Activated naive CD4-positive, alpha-beta T cell treated with anti-CD3 and anti-CD28 coated beads, Interleukin-2, amount 50 U/mL, for 24 hours (primary cell): ENCODE measurements around the gene DTNB.

Experiments
- H3K27ac Mint-ChIP-seq: one replicate; pipeline ENCODE4 v1.8.0; 2021; ENCODE audit warnings: mild to moderate bottlenecking, mixed read lengths
- H3K27me3 Mint-ChIP-seq: one replicate; pipeline ENCODE4 v1.8.0; 2021; ENCODE audit warnings: mixed read lengths
- H3K36me3 Mint-ChIP-seq: one replicate; pipeline ENCODE4 v1.8.0; 2021; ENCODE audit warnings: mixed read lengths
- H3K4me1 Mint-ChIP-seq: one replicate; pipeline ENCODE4 v1.8.0; 2021; ENCODE audit warnings: mixed read lengths
- H3K4me3 Mint-ChIP-seq: one replicate; pipeline ENCODE4 v1.8.0; 2021; ENCODE audit warnings: mild to moderate bottlenecking, mixed read lengths
- H3K9me3 Mint-ChIP-seq: one replicate; pipeline ENCODE4 v1.8.0; 2021; ENCODE audit warnings: mixed read lengths

DTNB gene

DNA sequence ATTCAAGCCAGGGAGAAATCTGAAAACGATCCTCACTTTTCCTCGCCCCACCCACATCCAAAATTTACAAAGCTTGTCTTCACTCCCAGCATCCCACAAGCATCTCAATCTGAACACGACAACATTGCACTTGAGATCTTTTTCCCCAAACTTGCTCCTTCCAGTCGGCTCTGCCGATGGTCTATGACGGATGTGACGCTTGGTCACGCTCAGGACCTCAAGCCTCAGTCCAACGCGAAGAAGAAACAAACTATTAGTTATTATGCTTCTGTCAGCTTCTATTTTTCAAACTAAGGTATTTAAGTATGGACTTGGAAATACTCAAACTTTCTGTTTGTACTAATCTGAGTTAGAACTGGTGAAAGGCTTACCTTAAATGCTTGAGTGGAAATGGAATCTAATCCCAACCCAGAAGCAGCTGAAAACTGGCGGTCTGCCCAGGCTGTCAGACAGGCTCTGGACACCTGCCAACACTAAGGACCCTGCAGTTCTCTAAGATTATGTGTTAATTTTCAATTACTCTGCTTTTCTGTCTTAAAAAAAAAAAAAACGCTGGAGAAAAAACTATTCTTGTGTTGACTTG lies 199.5 kb downstream of the DTNB start:
- no peaks in the 10 kb centered on the region for H3K4me1 Mint-ChIP-seq
- no peak overlapping the region for H3K4me3 Mint-ChIP-seq
- H3K27ac Mint-ChIP-seq: no peak overlapping the region
- no peaks in the 10 kb centered on the region for H3K9me3 Mint-ChIP-seq
- peaks cover 40% of the 10 kb centered on the region for H3K36me3 Mint-ChIP-seq
- H3K27me3 Mint-ChIP-seq: no peaks in the 10 kb centered on the region

DNA sequence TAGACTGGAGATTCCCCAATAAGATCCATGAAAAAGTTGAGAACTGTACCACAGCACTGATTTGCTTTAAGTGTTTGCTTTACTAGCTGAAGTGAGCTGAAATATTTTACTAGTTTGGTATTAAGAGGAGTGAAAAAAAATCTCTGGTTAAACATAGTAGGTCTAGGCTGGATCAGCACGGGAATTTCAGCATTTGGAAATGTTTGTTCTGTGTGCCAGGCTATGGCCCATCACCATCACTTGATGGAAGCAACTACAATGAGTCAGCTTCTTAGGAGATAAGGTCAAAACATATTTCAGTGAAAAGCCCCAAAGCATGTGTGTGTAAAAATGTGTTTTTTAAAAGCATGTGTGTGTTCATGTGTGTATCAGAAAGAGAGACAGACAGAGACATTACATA lies 200.2 kb downstream of the DTNB start:
- Mint-ChIP-seq H3K27me3 (no peaks in the 10 kb centered on the region), H3K4me1 (no peaks in the 10 kb centered on the region), H3K4me3 (no peak overlapping the region), H3K36me3 (peaks cover 36% of the 10 kb centered on the region), H3K9me3 (no peaks in the 10 kb centered on the region), H3K27ac (no peak overlapping the region)

DNA sequence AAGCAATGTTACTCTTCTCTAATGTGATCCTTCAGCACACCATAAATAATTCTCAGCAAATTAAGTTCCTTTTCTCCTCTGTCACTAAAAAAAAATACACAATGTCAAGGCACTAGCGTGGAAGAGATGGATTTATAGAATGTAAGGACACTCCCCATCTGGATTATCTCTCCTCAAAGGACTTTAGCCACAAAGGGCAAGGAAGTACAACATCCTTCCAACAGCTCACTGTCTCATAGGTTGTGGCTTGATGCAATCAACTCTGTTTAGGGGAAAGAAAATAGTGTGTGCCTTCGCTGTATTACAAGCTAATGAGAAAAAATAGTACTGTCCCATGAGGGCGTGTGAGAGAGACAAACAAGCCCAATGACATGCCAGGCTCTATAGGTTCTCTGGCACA lies 202.6 kb downstream of the DTNB start:
- H3K9me3 Mint-ChIP-seq: no peaks in the 10 kb centered on the region
- peaks cover 29% of the 10 kb centered on the region for H3K36me3 Mint-ChIP-seq
- H3K27me3 Mint-ChIP-seq: no peaks in the 10 kb centered on the region
- H3K4me3 Mint-ChIP-seq: no peak overlapping the region
- H3K27ac Mint-ChIP-seq: no peak overlapping the region
- no peaks in the 10 kb centered on the region for H3K4me1 Mint-ChIP-seq

DNA sequence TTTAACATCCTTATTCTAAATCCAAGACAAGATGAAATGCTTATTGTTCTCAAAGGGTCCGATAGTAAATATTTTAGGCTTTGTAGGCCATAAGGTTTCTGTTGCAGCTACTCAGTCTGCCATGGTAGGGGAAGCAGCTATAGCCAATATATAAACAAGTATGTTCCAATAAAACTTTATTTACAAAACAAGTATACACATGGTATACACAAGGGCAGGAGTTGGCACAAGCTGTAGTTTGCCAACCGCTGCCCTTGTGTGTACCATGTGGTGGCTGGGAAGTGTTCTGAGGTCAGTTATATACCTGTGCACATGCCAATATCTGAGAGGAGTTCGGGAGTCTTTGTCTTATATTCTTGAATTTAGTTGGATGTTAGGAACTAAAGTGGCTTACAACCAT lies 205.6 kb downstream of the DTNB start:
- H3K36me3 Mint-ChIP-seq: peaks cover 19% of the 10 kb centered on the region
- H3K4me3 Mint-ChIP-seq: no peak overlapping the region
- no peaks in the 10 kb centered on the region for H3K9me3 Mint-ChIP-seq
- no peaks in the 10 kb centered on the region for H3K27me3 Mint-ChIP-seq
- H3K4me1 Mint-ChIP-seq: no peaks in the 10 kb centered on the region
- no peak overlapping the region for H3K27ac Mint-ChIP-seq

DNA sequence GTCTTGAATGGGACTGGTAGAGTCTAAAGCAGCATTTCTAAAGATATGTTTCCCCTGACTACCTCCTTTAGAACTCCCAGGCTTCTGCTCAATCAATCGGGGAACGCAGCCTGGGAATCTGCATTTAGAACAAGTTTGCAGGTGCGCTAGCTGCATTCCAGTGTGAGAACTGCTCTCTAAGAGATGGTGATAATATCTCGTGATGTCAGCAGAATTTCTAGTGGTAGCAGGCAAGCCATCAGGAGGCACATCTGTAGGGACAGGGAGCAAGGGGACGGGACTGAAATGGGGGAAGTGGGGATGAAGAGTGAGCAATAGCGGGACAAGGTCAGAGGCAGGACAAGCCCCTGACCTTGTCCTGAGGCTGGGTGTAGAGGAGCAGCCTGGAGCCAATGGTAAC lies 211.4 kb downstream of the DTNB start:
- no peaks in the 10 kb centered on the region for H3K4me1 Mint-ChIP-seq
- H3K9me3 Mint-ChIP-seq: no peaks in the 10 kb centered on the region

DNA sequence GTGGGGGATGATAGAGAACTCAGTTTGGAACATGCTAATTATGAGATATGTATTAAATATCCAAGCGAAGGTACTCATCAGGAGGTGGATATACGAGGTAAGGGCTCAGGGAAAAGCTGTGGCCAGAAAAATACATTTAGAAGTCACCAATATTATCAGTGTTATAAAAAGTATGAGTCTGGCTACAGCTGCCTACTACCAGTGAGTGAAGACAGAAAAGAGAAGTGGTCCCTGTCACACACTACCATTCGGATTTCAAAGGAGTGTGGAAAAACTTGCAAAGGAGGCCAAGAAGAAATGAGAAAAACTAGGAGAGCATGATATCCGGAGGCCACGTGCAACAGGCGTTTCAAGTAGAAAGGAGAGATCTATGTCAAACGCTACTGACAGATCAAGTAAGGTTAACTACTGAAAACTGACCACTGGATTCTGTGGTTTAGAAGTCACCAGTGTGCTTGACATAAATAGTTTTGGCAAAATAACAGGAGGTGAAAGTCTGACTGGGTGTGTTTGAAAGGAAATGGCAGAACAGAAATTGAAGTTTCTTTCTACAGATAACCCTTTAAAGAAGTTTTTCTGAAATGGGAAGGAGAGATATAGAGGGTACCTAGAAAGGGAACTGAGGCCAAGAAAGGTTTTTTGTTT lies 213.0 kb downstream of the DTNB start:
- Mint-ChIP-seq H3K4me1 (no peaks in the 10 kb centered on the region), H3K27me3 (no peaks in the 10 kb centered on the region), H3K4me3 (no peak overlapping the region), H3K36me3 (peaks cover 6% of the 10 kb centered on the region), H3K27ac (no peak overlapping the region), H3K9me3 (no peaks in the 10 kb centered on the region)

More for the DNA sequence above, 211.4 kb downstream of the DTNB start:
- Mint-ChIP-seq H3K27me3 (no peaks in the 10 kb centered on the region), H3K27ac (no peak overlapping the region), H3K36me3 (peaks cover 8% of the 10 kb centered on the region), H3K4me3 (no peak overlapping the region)

DNA sequence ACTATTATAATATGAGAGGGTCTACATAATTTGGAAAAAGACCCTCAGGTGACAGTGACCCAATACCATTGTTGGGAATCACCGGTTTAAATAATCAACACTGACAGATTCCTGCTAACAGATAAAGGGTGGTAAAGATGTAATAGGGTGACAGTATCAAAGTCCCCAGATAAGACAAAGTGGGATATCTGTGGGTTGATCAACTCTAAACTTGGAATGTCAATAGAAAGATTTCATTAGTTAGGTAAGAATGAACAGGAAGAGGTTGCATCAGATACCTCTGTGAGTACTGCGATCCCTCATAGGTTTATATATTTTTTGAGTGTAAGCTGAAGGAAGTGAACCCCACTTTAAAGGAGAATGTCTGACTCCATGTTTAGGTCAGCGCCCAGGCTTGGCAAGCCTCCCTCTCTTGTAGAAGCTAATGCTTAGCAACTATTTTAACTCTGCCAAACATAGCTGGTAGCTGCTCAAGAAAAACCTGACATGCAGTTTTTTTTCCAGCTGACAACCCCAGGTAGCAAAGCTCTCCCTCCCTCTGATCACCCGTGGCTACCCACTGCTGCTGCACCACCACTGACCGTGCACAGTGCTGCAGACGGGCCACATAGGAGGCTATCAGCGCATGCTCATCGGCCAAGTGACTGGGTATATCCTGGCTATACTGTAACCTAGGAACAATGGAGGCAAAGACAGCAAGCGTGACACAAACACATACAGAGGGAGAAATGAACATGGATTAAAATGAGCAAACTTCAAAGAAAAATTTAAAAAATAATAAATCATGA lies 218.4 kb downstream of the DTNB start:
- H3K27ac Mint-ChIP-seq: no peak overlapping the region
- no peaks in the 10 kb centered on the region for H3K9me3 Mint-ChIP-seq

DNA sequence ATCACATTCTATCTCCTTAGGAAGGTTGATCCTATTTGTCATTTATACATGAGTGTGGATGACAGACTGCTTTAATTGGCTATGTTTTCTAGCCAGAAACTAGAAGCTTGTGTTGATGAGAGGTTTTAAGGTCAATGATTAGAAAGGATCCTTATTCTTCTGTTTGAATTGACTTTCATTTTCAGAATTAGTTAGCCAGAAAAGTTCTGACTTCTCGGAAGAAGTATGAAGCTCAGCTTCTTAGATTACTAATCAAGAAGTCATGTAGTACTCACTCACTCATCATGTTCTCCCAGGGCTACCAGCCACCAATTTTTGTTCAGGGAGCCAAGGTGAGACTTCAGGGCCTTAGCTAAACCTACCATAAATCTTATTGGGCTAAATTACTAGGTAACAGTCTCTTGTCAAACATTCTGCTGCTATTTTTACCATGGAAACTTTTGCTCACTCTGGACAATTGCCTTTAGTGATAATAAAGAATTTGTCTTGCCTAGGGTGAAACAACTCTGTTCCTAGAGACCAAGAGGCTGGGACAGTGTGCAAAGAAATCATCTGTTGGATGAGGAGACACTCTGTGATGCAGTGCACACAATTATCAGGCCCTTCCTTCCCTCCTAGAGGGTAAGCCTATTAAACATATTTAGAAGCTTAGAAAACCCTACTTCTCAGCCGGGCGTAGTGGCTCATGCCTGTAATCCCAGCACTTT lies 220.0 kb downstream of the DTNB start:
- Mint-ChIP-seq H3K36me3 (peaks cover 13% of the 10 kb centered on the region), H3K27me3 (no peaks in the 10 kb centered on the region), H3K4me1 (peaks cover 18% of the 10 kb centered on the region), H3K27ac (peak overlapping the region; percentile 85), H3K9me3 (no peaks in the 10 kb centered on the region), H3K4me3 (peak overlapping the region; percentile 4)

More for the DNA sequence above, 218.4 kb downstream of the DTNB start:
- Mint-ChIP-seq H3K36me3 (peaks cover 8% of the 10 kb centered on the region), H3K4me3 (no peak overlapping the region), H3K4me1 (peaks cover 18% of the 10 kb centered on the region), H3K27me3 (no peaks in the 10 kb centered on the region)

DNA sequence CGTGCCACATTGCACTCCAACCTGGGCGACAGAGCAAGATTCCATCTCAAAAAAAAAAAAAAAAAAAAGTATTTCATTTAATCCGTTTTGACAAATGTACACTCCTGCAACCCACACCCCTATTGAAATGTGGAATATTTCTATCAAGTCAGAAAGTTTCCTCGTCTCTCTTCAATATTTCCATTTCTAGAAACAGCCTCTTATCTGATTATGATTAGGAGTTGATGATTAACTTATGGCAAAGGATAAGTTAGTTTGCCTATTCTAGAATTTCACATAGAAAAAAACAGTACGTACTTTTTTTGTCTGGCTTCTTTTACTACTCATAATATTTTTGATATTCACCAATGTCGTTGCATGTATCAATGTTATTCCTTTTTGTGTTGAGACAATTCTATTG lies 224.6 kb downstream of the DTNB start:
- no peaks in the 10 kb centered on the region for H3K9me3 Mint-ChIP-seq
- no peaks in the 10 kb centered on the region for H3K27me3 Mint-ChIP-seq
- peak overlapping the region; percentile 23 for H3K27ac Mint-ChIP-seq
- no peak overlapping the region for H3K4me3 Mint-ChIP-seq
- peaks cover 18% of the 10 kb centered on the region for H3K4me1 Mint-ChIP-seq
- H3K36me3 Mint-ChIP-seq: peaks cover 17% of the 10 kb centered on the region

DNA sequence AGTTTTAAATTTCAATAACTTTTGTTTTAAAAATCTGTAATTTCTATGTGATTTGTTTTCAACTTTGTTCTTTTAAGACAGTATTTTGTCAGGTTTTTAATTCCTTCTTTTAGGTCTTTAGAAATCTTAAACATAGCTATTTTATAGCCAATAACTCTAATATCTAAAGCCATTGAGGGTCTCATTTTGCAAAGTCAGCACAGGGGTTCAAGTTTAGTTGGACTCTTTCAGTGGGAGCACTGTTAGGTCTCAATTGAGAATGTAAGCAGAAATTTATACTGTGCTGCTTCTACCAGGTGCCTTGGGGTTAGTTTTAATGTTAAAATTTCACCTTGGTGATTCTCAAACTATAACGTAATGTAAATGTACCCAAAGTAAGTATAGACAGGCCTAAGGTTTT lies 226.4 kb downstream of the DTNB start:
- peaks cover under 1% of the 10 kb centered on the region for H3K4me1 Mint-ChIP-seq
- peaks cover 18% of the 10 kb centered on the region for H3K36me3 Mint-ChIP-seq
- no peak overlapping the region for H3K27ac Mint-ChIP-seq
- no peaks in the 10 kb centered on the region for H3K9me3 Mint-ChIP-seq
- no peak overlapping the region for H3K4me3 Mint-ChIP-seq
- no peaks in the 10 kb centered on the region for H3K27me3 Mint-ChIP-seq

DNA sequence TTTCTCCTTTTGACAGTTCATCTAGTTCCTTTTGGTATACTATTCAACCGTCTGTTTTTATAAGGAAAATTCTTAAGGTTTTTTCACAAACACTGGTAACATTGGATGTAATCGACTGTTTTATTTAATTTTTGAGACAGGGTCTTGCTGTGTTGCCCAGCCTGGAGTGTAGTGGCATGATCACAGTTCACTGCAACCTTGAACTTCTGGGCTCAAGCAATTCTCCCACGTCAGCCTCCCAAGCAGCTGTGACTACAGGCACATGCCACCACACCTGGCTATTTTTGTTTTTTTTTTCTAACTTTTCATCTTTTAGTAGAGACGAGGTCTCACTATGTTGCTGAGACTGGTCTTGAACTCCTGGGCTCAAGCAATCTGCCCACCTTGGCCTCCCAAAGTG lies 227.3 kb downstream of the DTNB start:
- Mint-ChIP-seq H3K4me3 (no peak overlapping the region), H3K27me3 (no peaks in the 10 kb centered on the region), H3K9me3 (no peaks in the 10 kb centered on the region), H3K4me1 (no peaks in the 10 kb centered on the region), H3K36me3 (peaks cover 18% of the 10 kb centered on the region), H3K27ac (no peak overlapping the region)

DNA sequence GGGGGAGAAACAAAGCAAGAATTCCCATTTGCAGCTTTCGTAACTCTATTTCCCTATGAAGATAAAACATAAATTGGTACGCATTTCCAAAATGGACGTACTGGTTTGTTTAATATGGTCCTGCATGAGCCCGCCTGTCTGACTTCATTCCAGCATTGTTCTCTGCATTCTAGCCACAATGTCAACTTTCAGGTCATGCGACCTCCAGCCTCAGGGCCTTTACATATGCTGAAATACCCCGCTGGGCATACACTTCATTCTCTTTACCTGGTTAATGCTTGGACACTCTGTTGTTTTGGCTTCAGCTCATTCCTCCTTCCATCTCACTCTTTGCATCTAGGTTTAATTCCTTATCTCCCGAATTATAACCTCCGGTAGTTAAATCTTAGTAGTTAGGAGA lies 227.9 kb downstream of the DTNB start:
- Mint-ChIP-seq H3K9me3 (no peaks in the 10 kb centered on the region), H3K4me1 (no peaks in the 10 kb centered on the region), H3K27ac (no peak overlapping the region), H3K4me3 (no peak overlapping the region), H3K27me3 (no peaks in the 10 kb centered on the region), H3K36me3 (peaks cover 16% of the 10 kb centered on the region)

DNA sequence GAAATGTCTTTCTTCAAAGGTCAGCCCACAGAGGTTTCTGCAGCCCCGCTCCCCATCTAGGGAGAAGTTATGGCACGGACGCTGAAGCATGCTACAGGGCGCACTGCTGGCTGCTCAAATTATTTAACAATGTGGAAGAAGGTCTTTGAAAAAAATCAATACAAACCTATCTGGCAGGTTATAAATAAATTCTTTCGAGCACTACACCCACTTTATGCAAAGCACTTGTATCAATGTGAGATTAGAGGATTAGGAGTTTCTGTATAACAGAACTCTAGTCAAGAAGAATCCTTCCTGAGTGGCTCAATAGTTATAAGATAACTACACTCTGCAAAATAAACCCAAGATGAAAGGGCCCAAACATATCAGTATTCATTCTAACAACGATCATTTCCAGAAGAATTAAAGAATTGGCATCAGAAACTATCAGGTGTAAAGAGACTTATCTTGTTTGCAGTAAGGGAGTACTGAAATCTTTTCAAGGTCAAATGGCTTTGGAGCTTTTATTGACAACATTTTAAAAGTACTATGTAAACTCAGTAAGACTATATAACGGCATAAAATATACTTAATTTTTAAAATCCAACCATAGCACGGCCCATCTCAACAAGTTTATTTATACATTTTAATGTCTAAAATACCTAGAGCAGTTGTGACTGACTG lies 228.6 kb downstream of the DTNB start:
- H3K27ac Mint-ChIP-seq: no peak overlapping the region
- peaks cover 13% of the 10 kb centered on the region for H3K36me3 Mint-ChIP-seq
- no peaks in the 10 kb centered on the region for H3K4me1 Mint-ChIP-seq
- no peaks in the 10 kb centered on the region for H3K27me3 Mint-ChIP-seq
- H3K4me3 Mint-ChIP-seq: no peak overlapping the region
- no peaks in the 10 kb centered on the region for H3K9me3 Mint-ChIP-seq

DNA sequence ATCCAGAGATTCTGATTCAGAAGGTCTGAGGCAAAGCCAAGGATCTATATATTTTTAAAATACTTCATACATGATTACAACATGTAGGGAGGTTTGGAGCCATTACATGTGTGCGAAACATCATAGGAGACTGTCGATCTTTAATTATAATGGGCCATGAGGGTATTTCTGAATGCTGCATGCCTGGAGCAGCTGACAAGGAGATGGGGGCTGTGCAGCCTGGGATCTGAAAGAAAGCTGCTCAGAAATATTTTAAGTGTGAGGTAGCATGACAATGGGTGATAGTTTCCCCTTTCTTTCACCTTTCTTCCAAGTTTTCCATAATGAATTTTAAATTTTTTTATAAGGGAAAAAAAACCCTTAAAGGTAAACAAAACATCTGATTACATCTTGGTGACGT lies 229.6 kb downstream of the DTNB start:
- no peaks in the 10 kb centered on the region for H3K9me3 Mint-ChIP-seq
- peaks cover 9% of the 10 kb centered on the region for H3K36me3 Mint-ChIP-seq
- H3K4me3 Mint-ChIP-seq: no peak overlapping the region
- H3K4me1 Mint-ChIP-seq: no peaks in the 10 kb centered on the region
- no peaks in the 10 kb centered on the region for H3K27me3 Mint-ChIP-seq
- H3K27ac Mint-ChIP-seq: no peak overlapping the region

DNA sequence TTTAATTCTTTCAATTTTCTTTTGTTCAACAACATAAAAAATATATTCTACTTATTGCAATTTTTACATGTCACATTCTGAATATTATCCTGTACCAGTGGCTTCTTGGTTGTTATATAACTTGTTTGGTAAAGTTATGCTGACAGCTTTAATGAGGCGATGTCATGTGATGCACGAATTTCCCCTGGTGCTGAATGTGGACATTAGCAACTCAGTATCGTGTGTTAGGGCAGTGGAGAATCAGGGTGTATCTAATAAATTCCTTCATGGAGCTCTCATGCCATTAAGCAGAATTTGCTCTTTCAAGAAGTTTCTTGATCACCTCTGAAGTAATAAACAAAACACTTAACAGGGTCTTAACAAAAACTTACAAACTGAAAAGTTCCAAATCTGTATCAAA lies 232.0 kb downstream of the DTNB start:
- no peaks in the 10 kb centered on the region for H3K27me3 Mint-ChIP-seq
- H3K36me3 Mint-ChIP-seq: peaks cover 7% of the 10 kb centered on the region
- no peak overlapping the region for H3K27ac Mint-ChIP-seq
- H3K4me1 Mint-ChIP-seq: no peaks in the 10 kb centered on the region
- H3K9me3 Mint-ChIP-seq: no peaks in the 10 kb centered on the region
- H3K4me3 Mint-ChIP-seq: no peak overlapping the region
